HG03521 (cell line): Measurements from ENCODE around the gene UBE2Q2.
"Not testable (repeated sequence)": the region's sequence is repeated elsewhere in the genome, so short reads cannot be mapped to it uniquely, and the experiment has no call there.

ENCODE experiments used
- ATAC-seq: cut with Tn5 transposase; IDR thresholded peaks from one replicate; pipeline ENCODE4 v1.9.1; 2021; ENCODE audit warnings: mild to moderate bottlenecking, moderate library complexity; ENCODE audit not compliant: unreplicated experiment

Gene UBE2Q2

GRCh38 chr15:75842722-75843677 is at the start of gene UBE2Q2:
TSS of gene UBE2Q2 (plus strand) at chr15:75843447. CDS start at chr15:75843667, 220 bp downstream.
- peak; percentile 48 for ATAC-seq

- ATAC-seq: no peak
Observed at GRCh38 chr15:75796321-75796720, 46.9 kb upstream of the UBE2Q2 start.

- ATAC-seq: not testable (repeated sequence)
Observed at GRCh38 chr15:75797146-75797545, 46.1 kb upstream of the UBE2Q2 start.

- ATAC-seq: no peak
Observed at GRCh38 chr15:75799190-75799589, 44.1 kb upstream of the UBE2Q2 start.

- ATAC-seq: not testable (repeated sequence)
Observed at GRCh38 chr15:75800409-75800808, 42.8 kb upstream of the UBE2Q2 start.

- peak; percentile 69 for ATAC-seq
Observed at GRCh38 chr15:75801859-75802593, 41.2 kb upstream of the UBE2Q2 start.

- ATAC-seq: not testable (repeated sequence)
Observed at GRCh38 chr15:75807486-75807885, 35.8 kb upstream of the UBE2Q2 start.

GRCh38 chr15:75808009-75808408 is 35.2 kb upstream of the UBE2Q2 start:
- ATAC-seq: not testable (repeated sequence)

- ATAC-seq: no peak
Observed at GRCh38 chr15:75808563-75808962, 34.7 kb upstream of the UBE2Q2 start.

- ATAC-seq: no peak
Observed at GRCh38 chr15:75809986-75810750, 33.1 kb upstream of the UBE2Q2 start.

- no peak for ATAC-seq
Observed at GRCh38 chr15:75810874-75811498, 32.3 kb upstream of the UBE2Q2 start.

GRCh38 chr15:75811626-75812025 is 31.6 kb upstream of the UBE2Q2 start:
- no peak for ATAC-seq

GRCh38 chr15:75814794-75815193 is 28.5 kb upstream of the UBE2Q2 start:
- ATAC-seq: no peak

GRCh38 chr15:75815811-75816719 is 27.2 kb upstream of the UBE2Q2 start:
- no peak for ATAC-seq

- no peak for ATAC-seq
Observed at GRCh38 chr15:75817138-75817935, 25.9 kb upstream of the UBE2Q2 start.

GRCh38 chr15:75820206-75820605 is 23.0 kb upstream of the UBE2Q2 start:
- no peak for ATAC-seq

GRCh38 chr15:75821786-75822345 is 21.4 kb upstream of the UBE2Q2 start:
- ATAC-seq: no peak

GRCh38 chr15:75822685-75823278 is 20.5 kb upstream of the UBE2Q2 start:
- no peak for ATAC-seq
